Hepatocyte (in vitro differentiated cells): ENCODE data around the gene RPS6KA2.

Experiments used
- CTCF ChIP-seq: fragments of 200-600 bp; sonication (generic); IDR thresholded peaks from 2 replicates; pipeline ENCODE4 v1.5.1; 2016; ENCODE audit warnings: antibody characterized with exemption, mild to moderate bottlenecking; ENCODE audit not compliant: poor library complexity
- EZH2 ChIP-seq: fragments of 200-600 bp; sonication (generic); IDR thresholded peaks from 2 replicates; pipeline ENCODE4 v1.6.1; 2016; ENCODE audit warnings: antibody characterized with exemption, mild to moderate bottlenecking, borderline replicate concordance
- EZH2phosphoT487 ChIP-seq: fragments of 200-600 bp; sonication (generic); IDR thresholded peaks from one replicate; pipeline ENCODE4 v1.6.1; 2018; ENCODE audit warnings: antibody characterized with exemption, mild to moderate bottlenecking, low read depth, moderate library complexity; ENCODE audit not compliant: unreplicated experiment, severe bottlenecking

GRCh38 chr6:166424431-166424830 lies 202.6 kb downstream of the RPS6KA2 start:
- TF ChIP-seq EZH2 = no peak
- no peak for TF ChIP-seq CTCF
- no peak for TF ChIP-seq EZH2phosphoT487
